CD8-positive, alpha-beta memory T cell (primary cell): ENCODE data around the gene TNFRSF4. TPM values are rescaled to one million over a fixed set of nuclear protein-coding genes. Genes with fewer than 3 reads are reported as not detected.

Experiments
- CTCF ChIA-PET: fragments of 350-600 bp; sonication (Branson Sonifier 250); formaldehyde crosslinking; loops from one replicate; lab custom pipeline; 2021; ENCODE audit warnings: antibody characterized with exemption; lab: Charles Lee
- POLR2A ChIA-PET: fragments of 350-600 bp; sonication (Branson Sonifier 250); formaldehyde crosslinking; loops from one replicate; lab custom pipeline; 2021; ENCODE audit warnings: antibody characterized with exemption; lab: Charles Lee
- DNase-seq, 5 donors: peaks; one replicate each; pipeline versions ENCODE4 v3.0.0 to v3.0.0-alpha.2; 2020 to 2022; ENCODE audit warnings: mixed read lengths in 1 of 5
- H3K27ac ChIP-seq: one replicate; pipeline ENCODE4 v1.7.0; 2013; ENCODE audit warnings: low read depth, mild to moderate bottlenecking, low read length, moderate library complexity
- H3K27me3 ChIP-seq: 2 replicates; pipeline ENCODE4 v1.7.0; 2013; ENCODE audit warnings: low read length, mild to moderate bottlenecking; ENCODE audit not compliant: insufficient read depth, poor library complexity, severe bottlenecking
- H3K36me3 ChIP-seq: 2 replicates; pipeline ENCODE4 v1.7.0; 2013; ENCODE audit warnings: mild to moderate bottlenecking, low read length, moderate library complexity; ENCODE audit not compliant: insufficient read depth
- H3K4me1 ChIP-seq: 2 replicates; pipeline ENCODE4 v1.7.0; 2013; ENCODE audit warnings: mild to moderate bottlenecking, low read length, moderate library complexity; ENCODE audit not compliant: insufficient read depth
- H3K4me3 ChIP-seq: 2 replicates; pipeline ENCODE4 v1.7.0; 2013; ENCODE audit warnings: mild to moderate bottlenecking, low read length
- H3K9me3 ChIP-seq: 2 replicates; pipeline ENCODE4 v1.7.0; 2013; ENCODE audit warnings: mild to moderate bottlenecking, low read length
- H3K27ac Mint-ChIP-seq, 8 donors: one replicate each; pipeline ENCODE4 v1.8.0; 2020 to 2021; ENCODE audit warnings: mixed read lengths in 8 of 8, mild to moderate bottlenecking in 6 of 8, inconsistent platforms in 3 of 8, moderate library complexity in 3 of 8
- H3K27me3 Mint-ChIP-seq, 2 donors: one replicate each; pipeline ENCODE4 v1.8.0; 2020 to 2021; ENCODE audit warnings: mixed read lengths in 2 of 2, mild to moderate bottlenecking in 1 of 2, moderate library complexity in 1 of 2
- H3K36me3 Mint-ChIP-seq, 3 donors: one replicate each; pipeline ENCODE4 v1.8.0; 2020 to 2021; ENCODE audit warnings: mixed read lengths in 3 of 3, inconsistent platforms in 1 of 3, mild to moderate bottlenecking in 1 of 3
- H3K4me1 Mint-ChIP-seq, 3 donors: one replicate each; pipeline ENCODE4 v1.8.0; 2020 to 2021; ENCODE audit warnings: mixed read lengths in 3 of 3, inconsistent platforms in 1 of 3, mild to moderate bottlenecking in 1 of 3
- H3K4me3 Mint-ChIP-seq, 7 donors: one replicate each; pipeline ENCODE4 v1.8.0; 2020 to 2021; ENCODE audit warnings: mixed read lengths in 7 of 7, mild to moderate bottlenecking in 6 of 7, moderate library complexity in 4 of 7, inconsistent platforms in 2 of 7
- H3K9me3 Mint-ChIP-seq, 5 donors: one replicate each; pipeline ENCODE4 v1.8.0; 2020 to 2022; ENCODE audit warnings: mixed read lengths in 5 of 5, mild to moderate bottlenecking in 3 of 5, moderate library complexity in 2 of 5, inconsistent platforms in 1 of 5
- polyA plus RNA-seq: library from polyadenylated mRNA; unstranded; fragments of 300-500 nt; fragmentation: Illumina TruSeq; gene quantifications from one replicate; pipeline ENCODE4 v1.2.3, GENCODE V29; 2021
- total RNA-seq, 2 experiments: library from RNA; stranded (reverse); gene quantifications; one replicate each; pipeline ENCODE4 v1.2.3, GENCODE V29; 2021

TNFRSF4 gene
- total and polyA plus RNA-seq, 3 experiments from 2014 or later, result 1.9 to 193 (median 180) TPM

- H3K9me3 ChIP-seq, result no peaks in the 10 kb centered on the region
- no peaks in the 10 kb centered on the region for H3K27me3 ChIP-seq
- CTCF ChIA-PET, result interaction anchor here (1.2 kb wide), 1 partner anchor 8 kb away, joined by 3 read pairs; no protein-coding TSS in a partner anchor
- peaks cover 39% of the 10 kb centered on the region for H3K4me1 ChIP-seq
- peak in 3 of 5 donors; percentile 1 to 59 (median 39) for DNase-seq
- POLR2A ChIA-PET, result interaction anchor here (0.6 to 1.7 kb wide), 2 partner anchors 8 to 166 kb away, joined by 3 to 7 read pairs; partner anchors contain the start of gene AURKAIP1
- no peaks in the 10 kb centered on the region for H3K36me3 ChIP-seq
- H3K27me3 Mint-ChIP-seq, result no peaks in the 10 kb centered on the region
- H3K27ac ChIP-seq, result peak overlapping the region; percentile 47
- H3K4me1 Mint-ChIP-seq, result peaks cover 12 to 29% (median 18%) of the 10 kb centered on the region in 3 donors
- no peak overlapping the region for H3K4me3 ChIP-seq
- peak overlapping the region; percentile 58 to 90 (median 78) for H3K4me3 Mint-ChIP-seq
- H3K36me3 Mint-ChIP-seq, result no peaks in the 10 kb centered on the region
- peak overlapping the region; percentile 64 to 98 (median 92) for H3K27ac Mint-ChIP-seq
- no peaks in the 10 kb centered on the region for H3K9me3 Mint-ChIP-seq
These were observed 5.1 kb downstream of the TNFRSF4 start for GRCh38 chr1:1208713-1209433.

GRCh38 chr1:1207571-1207892 is 6.4 kb downstream of the TNFRSF4 start:
- H3K27ac Mint-ChIP-seq, result peak overlapping the region in 4 of 8 donors; percentile 15 to 96 (median 89)
- Histone ChIP-seq H3K9me3 (no peaks in the 10 kb centered on the region), H3K27me3 (no peaks in the 10 kb centered on the region), H3K4me1 (peaks cover 27% of the 10 kb centered on the region), H3K4me3 (no peak overlapping the region), H3K36me3 (no peaks in the 10 kb centered on the region), H3K27ac (no peak overlapping the region)
- POLR2A ChIA-PET, result interaction anchor here (0.5 to 1.7 kb wide), 3 partner anchors 10 to 72 kb away, joined by 3 to 7 read pairs (median 3); no protein-coding TSS in a partner anchor
- CTCF ChIA-PET, result interaction anchor here (0.9 to 1.2 kb wide), 3 partner anchors 9 to 85 kb away, joined by 3 to 4 read pairs (median 3); no protein-coding TSS in a partner anchor
- no peaks in the 10 kb centered on the region for H3K27me3 Mint-ChIP-seq
- H3K4me3 Mint-ChIP-seq, result peak overlapping the region in 5 of 7 donors; percentile 48 to 86 (median 75)
- H3K36me3 Mint-ChIP-seq, result no peaks in the 10 kb centered on the region
- no peaks in the 10 kb centered on the region for H3K9me3 Mint-ChIP-seq
- peaks cover 10 to 24% (median 18%) of the 10 kb centered on the region in 3 donors for H3K4me1 Mint-ChIP-seq
- DNase-seq, result peak in 1 of 5 donors; percentile 0

- no peak overlapping the region for H3K4me3 ChIP-seq
- H3K4me1 ChIP-seq, result peaks cover 27% of the 10 kb centered on the region
- no peaks in the 10 kb centered on the region for H3K27me3 ChIP-seq
- peak in 2 of 5 donors; percentile 1 to 49 for DNase-seq
- ChIA-PET CTCF (interaction anchor here (0.9 to 1.0 kb wide), 2 partner anchors 77 to 85 kb away, joined by 3 to 4 read pairs; no protein-coding TSS in a partner anchor), POLR2A (interaction anchor here (0.5 to 1.7 kb wide), 2 partner anchors 10 to 73 kb away, joined by 3 to 7 read pairs; no protein-coding TSS in a partner anchor)
- Mint-ChIP-seq H3K4me1 (peaks cover 10 to 24% (median 18%) of the 10 kb centered on the region in 3 donors), H3K36me3 (no peaks in the 10 kb centered on the region), H3K27me3 (no peaks in the 10 kb centered on the region), H3K9me3 (no peaks in the 10 kb centered on the region), H3K4me3 (peak overlapping the region; percentile 30 to 83 (median 48)), H3K27ac (peak overlapping the region in 4 of 8 donors; percentile 20 to 68 (median 34))
- H3K36me3 ChIP-seq, result no peaks in the 10 kb centered on the region
- no peaks in the 10 kb centered on the region for H3K9me3 ChIP-seq
- no peak overlapping the region for H3K27ac ChIP-seq
These were observed 6.9 kb downstream of the TNFRSF4 start for GRCh38 chr1:1206966-1207531.

- no peaks in the 10 kb centered on the region for H3K9me3 Mint-ChIP-seq
- H3K4me1 Mint-ChIP-seq, result peaks cover 10 to 24% (median 18%) of the 10 kb centered on the region in 3 donors
- CTCF ChIA-PET, result interaction anchor here (1.0 kb wide), 1 partner anchor 84 kb away, joined by 4 read pairs; no protein-coding TSS in a partner anchor
- Histone ChIP-seq H3K4me3 (no peak within 1 kb of the TSS), H3K36me3 (no peaks in the 10 kb centered on the region), H3K27ac (no peak within 1 kb of the TSS), H3K27me3 (no peaks in the 10 kb centered on the region), H3K4me1 (peaks cover 27% of the 10 kb centered on the region), H3K9me3 (no peaks in the 10 kb centered on the region)
- no peaks in the 10 kb centered on the region for H3K27me3 Mint-ChIP-seq
- DNase-seq, result peak in 2 of 5 donors; percentile 23 to 51
- POLR2A ChIA-PET, result no interaction called here
- peak within 1 kb of the TSS; percentile 30 to 83 (median 48) for H3K4me3 Mint-ChIP-seq
- no peaks in the 10 kb centered on the region for H3K36me3 Mint-ChIP-seq
- peak within 1 kb of the TSS in 5 of 8 donors; percentile 20 to 75 (median 36) for H3K27ac Mint-ChIP-seq
These were observed 7.5 kb downstream of the TNFRSF4 start, which contains the start of gene TNFRSF18 for GRCh38 chr1:1206376-1206965. Gene TNFRSF18, minus strand, starts transcription at chr1:1206592. Its CDS starts 21 bp downstream, at chr1:1206571.

DNA sequence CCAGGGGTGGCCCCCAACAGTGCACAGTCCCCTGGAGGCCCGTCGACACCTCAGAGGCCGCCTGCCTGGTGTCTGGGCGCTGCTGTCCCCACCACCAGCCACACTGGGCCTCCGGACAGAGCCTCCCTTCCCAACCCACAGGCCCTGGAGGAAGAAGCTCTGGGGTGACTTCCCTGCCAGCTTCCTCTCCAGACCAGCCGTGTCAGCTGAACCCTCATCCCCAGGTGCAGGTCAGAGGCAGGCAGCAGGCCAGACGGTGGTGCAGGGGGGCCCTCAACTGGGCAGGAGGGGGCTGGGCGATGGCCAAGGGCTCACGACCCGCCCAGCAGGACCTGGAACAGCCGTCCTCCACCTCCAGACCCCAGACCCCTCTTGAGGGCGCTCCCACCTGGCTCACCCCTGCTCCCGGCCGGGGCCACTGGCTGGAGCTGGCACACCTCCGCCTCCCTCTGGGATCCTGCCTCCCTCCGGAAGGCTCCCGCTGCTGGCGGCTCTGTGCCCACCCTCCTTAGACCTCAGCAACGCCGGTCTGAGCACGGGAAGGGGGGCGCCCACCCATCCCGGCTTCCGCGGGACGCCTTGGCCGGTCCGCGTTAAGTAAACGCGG is 8.1 kb downstream of the TNFRSF4 start:
- Mint-ChIP-seq H3K4me1 (peaks cover 9 to 24% (median 18%) of the 10 kb centered on the region in 3 donors), H3K27ac (peak overlapping the region in 1 of 8 donors; percentile 75), H3K4me3 (peak overlapping the region in 6 of 7 donors; percentile 23 to 74 (median 43)), H3K36me3 (no peaks in the 10 kb centered on the region), H3K9me3 (no peaks in the 10 kb centered on the region), H3K27me3 (no peaks in the 10 kb centered on the region)
- H3K4me1 ChIP-seq, result peaks cover 27% of the 10 kb centered on the region
- H3K9me3 ChIP-seq, result no peaks in the 10 kb centered on the region
- ChIA-PET CTCF (interaction anchor here (1.2 kb wide), 1 partner anchor 10 kb away, joined by 4 read pairs; no protein-coding TSS in a partner anchor), POLR2A (no interaction called here)
- no peaks in the 10 kb centered on the region for H3K36me3 ChIP-seq
- H3K27me3 ChIP-seq, result no peaks in the 10 kb centered on the region
- H3K4me3 ChIP-seq, result no peak overlapping the region
- peak in 2 of 5 donors; percentile 0 to 46 for DNase-seq
- no peak overlapping the region for H3K27ac ChIP-seq

DNA sequence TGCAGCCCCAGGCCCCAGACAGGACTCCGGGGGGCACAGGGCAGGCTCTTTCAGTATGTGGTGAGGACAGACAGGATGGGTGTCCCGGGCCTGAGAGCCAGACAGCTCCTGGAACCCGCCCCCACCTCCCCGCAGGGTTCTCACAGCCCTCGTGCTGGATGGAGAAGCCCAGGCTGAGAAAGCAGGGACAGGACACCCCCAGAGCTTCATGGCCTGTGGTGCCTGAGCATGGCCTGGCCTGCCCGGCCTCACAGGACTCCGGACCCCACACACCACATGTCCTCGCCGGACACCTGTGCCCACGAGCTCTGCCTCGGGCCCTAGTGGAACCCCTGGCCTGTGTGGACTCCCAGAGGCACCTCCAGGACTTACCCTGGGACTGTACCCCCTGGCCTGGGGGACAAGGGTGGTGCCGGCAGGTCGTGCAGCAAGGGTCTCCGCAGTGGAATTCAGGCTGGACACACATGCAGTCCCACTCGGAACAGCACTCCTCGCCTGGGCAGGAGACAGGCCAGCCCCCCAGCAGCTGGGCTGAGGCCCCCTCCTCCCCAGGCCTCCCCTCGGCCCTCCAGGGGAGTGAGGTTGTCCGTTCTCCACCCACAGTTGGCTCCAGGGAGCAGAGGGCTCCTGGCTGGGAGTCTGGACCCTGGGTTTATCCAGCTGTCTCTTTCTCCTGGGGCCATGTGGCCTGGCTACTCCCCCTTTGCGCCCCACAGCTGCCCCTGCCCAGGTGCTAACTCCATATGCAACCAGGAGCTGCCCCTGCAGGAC is 8.8 kb downstream of the TNFRSF4 start:
- no peaks in the 10 kb centered on the region for H3K36me3 Mint-ChIP-seq
- Histone ChIP-seq H3K27ac (no peak overlapping the region), H3K36me3 (no peaks in the 10 kb centered on the region), H3K27me3 (no peaks in the 10 kb centered on the region), H3K4me1 (peaks cover 33% of the 10 kb centered on the region), H3K4me3 (no peak overlapping the region), H3K9me3 (no peaks in the 10 kb centered on the region)
- peak overlapping the region in 2 of 7 donors; percentile 12 to 70 for H3K4me3 Mint-ChIP-seq
- DNase-seq, result peak in 1 of 5 donors; percentile 40
- H3K9me3 Mint-ChIP-seq, result no peaks in the 10 kb centered on the region
- CTCF ChIA-PET, result interaction anchor here (1.2 kb wide), 1 partner anchor 10 kb away, joined by 4 read pairs; no protein-coding TSS in a partner anchor
- H3K4me1 Mint-ChIP-seq, result peaks cover 9 to 28% (median 18%) of the 10 kb centered on the region in 3 donors
- POLR2A ChIA-PET, result no interaction called here
- no peaks in the 10 kb centered on the region for H3K27me3 Mint-ChIP-seq
- H3K27ac Mint-ChIP-seq, result peak overlapping the region in 2 of 8 donors; percentile 66 to 80
